DMS153 (cell line): ENCODE data around the gene ATP8A2.

Experiments used
- DNase-seq: peaks from one replicate; lab custom pipeline; 2025; lab: John Stamatoyannopoulos, UW

The ATP8A2 gene

GRCh38 chr13:25967144-25967543 lies 595.4 kb downstream of the ATP8A2 start:
- DNase-seq, result no peak

DNA sequence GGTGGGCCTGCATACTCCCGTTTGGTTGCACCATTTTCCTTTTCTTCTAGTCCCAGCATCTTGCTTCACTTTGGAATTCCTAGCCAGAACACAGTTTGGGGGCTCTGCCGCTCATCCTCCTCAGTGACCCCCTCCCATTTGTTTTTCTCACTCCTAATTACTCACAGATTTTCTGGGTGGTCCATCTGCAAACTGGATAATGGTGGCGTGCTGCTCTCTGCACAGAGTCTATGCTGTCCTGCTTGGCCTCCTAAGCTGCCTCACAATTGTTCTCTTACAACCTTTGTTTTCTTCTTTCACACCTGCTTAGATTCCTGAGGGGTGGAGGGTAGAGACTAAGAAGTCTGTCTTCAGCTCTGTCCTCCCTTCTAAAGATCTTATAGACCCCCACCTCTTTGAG lies 599.3 kb downstream of the ATP8A2 start:
- no peak for DNase-seq

DNA sequence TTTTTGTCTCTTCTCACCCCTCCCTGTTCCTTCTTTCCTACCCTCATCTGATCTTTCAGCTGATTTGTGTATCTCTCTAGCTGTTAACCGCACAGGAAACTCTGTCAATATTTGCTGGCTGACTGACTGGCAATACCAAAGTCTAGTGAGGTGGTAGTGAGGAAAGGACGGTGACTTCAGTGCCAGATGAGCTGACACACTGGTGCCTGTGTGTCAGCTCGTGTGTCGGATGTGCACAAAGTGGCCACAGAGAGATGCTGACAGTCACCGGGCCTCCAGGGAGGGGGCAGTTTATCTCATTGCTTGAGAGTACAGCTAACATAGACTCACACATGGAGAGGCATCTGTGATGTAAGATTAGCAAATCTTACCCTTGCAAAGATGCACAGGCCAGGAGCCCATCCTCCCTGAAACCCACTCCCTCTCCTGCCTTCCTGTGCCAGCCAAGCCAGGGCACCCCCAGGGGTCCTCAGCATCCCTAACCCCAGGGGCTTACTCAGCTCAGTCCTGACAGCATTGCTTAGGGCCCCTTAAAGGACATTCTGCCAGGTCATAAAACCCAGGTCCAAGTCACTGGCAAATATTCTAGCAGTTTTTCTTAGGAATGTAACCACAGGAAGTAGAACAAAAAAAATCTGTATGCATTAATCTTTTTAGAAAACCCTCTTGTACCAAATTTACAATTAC lies 599.8 kb downstream of the ATP8A2 start:
- DNase-seq, result peak; percentile 78

GRCh38 chr13:25973085-25973484 lies 601.3 kb downstream of the ATP8A2 start:
- DNase-seq, result no peak

DNA sequence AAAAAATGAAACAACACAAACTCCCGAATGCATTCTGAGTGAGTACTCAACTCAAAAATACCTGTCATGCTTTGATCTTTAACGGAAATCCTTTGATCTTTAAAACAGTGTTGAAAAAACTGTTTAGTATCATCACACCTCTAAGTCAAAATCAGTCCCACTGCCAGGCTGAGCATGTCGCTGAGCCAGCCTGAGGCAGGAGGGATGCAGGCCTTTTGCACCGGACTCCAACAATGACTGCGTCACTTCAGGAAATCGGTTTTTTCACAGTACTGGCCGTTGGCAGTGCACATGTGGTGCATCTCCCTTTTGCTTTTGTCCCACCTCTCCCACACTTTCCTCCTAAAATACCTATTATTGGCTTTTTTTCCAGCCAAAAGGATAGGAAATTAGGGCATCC lies 601.8 kb downstream of the ATP8A2 start:
- DNase-seq, result no peak

DNA sequence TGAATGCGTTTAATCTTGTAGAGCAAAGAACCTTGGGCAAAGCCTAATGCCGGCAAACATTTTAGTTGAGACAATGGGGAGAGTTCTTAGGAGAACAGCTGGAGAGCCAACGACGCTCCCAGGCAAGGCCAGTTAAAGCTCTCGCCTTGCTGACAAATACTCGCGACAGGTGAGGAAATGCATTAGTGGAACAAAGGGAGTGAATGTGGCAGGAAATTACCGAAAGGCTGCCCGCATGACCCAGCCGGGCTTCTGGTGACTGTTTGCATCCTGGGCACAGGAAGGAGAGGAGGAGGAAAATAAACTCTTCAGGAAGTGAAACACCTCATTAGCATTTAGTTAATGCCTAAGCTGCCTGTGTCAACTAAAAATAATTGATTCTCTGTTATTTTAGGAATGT lies 605.4 kb downstream of the ATP8A2 start:
- DNase-seq, result peak; percentile 90

DNA sequence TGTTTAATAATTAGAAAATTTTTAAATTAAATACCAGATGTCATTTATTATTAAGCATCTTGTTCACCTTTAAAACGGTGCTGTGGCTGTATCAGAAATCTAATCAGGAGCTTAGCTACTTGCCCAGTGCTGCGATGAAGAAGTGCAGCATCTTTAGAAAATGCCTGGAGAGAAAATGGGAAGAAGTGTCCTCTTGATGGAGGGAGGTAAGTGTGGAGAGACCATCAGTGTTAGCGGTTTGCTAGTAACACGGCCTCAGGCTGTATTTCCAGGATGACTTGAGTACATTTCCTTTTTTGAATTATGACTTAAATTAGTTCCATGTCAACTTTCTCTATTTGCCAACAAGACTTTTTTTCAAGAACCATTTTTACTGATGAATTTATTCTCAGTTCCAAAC lies 605.9 kb downstream of the ATP8A2 start:
- DNase-seq, result no peak

DNA sequence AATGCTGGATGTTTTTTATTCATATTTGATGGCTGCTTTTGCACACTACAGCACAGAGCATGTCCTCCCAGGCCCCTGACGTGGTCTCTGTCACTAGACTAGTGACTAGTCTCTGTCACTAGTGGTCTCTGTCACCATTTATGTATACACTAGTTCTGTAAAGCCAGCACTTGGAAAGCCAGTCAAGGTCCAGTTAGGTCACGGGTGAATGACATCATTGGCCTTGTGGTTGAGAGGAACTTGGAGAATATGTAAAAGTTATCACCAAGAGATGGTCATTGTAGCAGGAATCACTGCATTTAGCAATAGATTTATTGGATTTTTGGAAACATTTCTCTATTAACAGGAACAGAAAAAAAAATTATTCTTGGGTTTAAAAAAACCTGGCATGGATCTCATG lies 607.2 kb downstream of the ATP8A2 start:
- no peak for DNase-seq

GRCh38 chr13:25979371-25979770 lies 607.6 kb downstream of the ATP8A2 start:
- DNase-seq, result no peak

GRCh38 chr13:25980255-25980654 lies 608.5 kb downstream of the ATP8A2 start:
- peak; percentile 28 for DNase-seq

- peak; percentile 30 for DNase-seq
Observed at GRCh38 chr13:25981060-25981459, 609.3 kb downstream of the ATP8A2 start.

- DNase-seq, result no peak
Observed at GRCh38 chr13:25982907-25983306, 611.1 kb downstream of the ATP8A2 start.

DNA sequence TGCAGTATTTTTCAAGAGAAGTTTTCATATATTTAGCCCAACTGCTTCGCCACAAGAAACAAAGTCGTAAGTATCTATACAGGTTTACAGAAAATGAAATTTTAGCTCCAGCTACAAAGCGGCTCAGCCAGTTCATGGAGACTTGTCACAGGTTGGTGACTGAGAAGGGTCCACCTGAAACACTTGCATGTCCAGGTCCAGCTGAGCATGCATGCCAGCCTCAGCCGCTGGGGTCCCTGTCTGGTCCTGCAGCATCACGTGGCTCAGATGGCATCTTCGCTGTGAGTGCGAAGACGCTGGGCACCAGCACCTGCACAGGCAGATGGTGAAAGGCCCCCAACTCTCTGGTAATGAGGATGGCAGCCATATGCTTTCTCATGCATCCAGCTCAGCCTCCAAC lies 616.2 kb downstream of the ATP8A2 start:
- no peak for DNase-seq

DNA sequence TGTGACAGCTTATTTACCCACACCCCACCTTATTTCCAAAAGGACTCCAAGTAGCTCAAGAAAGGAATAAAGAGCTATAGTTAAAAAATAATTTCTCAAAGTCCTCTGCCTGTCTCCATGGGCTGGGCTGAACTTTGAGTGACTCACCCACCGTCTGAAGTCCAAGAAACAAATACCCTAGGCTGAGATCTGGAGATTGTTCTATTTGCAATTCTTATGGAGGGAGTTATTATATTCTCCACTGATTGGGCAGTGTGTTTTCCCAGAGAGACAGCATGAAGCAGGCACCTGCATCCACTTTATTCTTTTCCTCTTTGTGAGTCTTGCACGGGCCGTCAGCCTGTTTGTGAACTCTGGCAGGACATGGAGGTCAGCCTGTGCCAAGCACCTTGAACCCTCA lies 616.9 kb downstream of the ATP8A2 start:
- DNase-seq, result no peak

- no peak for DNase-seq
Observed at GRCh38 chr13:25990801-25991200, 619.0 kb downstream of the ATP8A2 start.

GRCh38 chr13:25992076-25992475 lies 620.3 kb downstream of the ATP8A2 start:
- DNase-seq, result no peak

DNA sequence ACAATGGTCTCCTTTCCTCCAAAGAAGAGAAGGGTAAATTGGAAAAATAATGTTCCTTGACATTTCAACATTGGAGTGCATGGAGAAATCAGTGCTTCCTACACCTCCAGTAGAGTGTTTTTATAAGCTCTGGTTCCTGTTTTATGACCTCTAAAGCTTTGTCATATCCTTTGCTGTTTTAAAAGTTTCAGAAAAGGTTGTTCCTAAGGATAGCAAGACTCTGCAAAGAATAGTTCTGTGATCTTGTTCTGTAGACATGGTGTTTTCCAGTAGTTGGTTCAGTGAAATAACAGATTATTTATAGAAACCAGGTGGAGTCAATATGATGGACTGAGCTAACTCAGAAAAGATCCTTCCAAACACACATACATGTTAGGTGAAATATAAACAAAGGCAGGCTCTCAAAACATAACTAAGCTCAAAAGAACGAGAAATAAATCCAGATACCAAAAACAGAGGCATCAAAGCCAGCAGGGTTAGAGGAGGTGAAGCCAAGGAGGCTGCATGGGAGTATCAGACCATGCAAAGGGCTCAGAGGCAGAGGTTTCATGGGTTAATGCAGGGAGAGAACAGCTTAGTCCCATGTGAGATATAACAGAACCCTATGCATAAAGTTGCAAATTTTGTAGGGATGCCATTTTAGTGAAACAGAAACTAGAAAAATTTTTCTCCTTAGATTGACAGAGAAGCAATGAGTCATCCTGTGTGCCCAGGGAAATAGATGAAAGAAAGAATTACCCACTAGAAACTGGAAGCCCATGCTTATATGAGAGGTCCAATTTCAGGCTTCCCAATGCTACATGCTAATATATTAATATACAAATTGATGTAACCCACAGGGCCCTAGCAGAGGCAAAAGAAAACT lies 635.7 kb downstream of the ATP8A2 start:
- no peak for DNase-seq

DNA sequence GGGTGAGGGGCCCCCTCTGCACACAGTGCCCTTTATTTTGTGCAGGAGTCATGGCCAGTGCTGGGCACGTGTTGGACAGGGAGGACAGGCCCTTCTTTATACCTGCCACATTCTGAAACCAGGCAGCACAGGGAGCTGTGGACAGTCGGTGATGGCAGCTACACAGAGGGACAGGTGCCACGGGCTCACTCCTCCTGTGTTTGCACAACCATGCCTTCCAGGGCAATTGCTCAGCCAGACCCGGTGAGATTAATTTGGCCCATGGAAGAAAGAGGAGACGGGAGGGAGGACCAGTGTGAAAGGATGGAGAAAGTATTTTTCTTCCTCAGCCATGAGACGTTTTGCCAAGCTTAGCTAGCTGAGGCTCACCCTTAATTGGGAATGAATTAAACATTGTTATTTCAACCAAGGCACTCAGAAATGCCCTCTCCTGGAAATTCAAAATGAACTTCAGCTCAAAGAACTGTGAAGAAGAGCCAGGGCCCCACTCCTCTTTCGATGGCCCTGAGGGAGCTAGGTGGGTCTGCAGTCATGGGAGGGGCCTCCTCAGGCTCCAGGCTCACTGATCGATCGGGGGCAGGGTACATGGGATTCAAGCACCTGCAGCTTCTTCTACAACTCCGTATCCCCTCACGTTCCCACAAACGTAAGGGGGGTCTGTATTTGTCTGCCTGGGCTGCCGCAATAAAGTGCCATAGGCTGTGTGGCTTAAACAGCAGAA lies 638.9 kb downstream of the ATP8A2 start:
- DNase-seq, result no peak

DNA sequence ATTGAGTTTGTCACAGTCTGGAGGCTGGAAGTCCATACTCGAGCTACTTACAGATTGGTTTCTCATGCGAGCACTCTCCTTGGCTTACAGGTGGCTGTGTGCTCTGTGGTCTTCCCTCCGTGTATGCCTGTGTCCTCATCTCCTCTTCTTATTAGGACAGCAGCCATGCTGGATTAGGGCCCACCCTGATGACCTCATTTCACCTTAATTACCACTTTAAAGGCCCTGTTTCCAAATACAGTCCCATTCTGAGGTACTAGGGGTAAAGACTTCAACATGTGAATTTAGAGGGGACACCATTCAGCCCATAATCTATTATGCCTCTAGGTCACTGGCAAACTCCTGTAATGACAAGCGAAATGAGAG lies 639.4 kb downstream of the ATP8A2 start:
- no peak for DNase-seq

DNA sequence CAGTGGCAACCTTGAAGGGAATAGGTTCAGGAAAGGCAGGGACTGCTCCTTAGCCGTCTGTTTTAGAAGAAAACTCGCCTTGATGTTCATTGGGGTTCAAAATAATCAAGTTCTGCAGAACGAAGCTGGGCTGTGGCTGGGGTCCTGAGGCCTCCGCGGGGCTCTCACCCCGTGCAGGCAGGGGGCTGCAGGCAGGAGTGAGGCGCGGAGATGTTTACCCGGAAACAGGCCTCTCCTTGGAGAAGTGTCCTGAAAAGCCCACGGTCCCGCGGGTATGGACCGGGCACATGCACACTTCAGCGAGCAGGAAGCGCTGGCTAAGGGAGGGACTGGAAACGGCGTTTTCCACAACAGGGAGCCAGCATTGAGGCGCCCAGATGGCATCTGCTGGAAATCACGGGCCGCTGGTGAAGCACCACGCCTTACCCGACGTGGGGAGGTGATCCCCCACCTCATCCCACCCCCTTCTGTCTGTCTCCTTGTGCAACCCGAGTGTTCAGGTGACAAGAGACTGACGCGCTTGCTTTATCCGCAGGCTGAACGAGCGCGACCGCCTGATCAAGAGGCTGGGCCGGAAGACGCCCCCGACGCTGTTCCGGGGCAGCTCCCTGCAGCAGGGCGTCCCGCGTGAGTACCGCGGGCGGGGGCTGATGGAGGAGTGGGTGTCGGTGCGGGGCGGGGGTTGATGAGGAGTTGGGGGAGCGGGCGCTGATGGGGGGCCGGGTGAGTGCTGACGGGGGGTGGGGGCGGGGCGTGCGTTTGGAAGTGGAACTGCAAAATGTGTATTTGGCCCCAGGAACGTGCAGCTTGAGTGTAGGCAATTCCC lies 640.4 kb downstream of the ATP8A2 start:
- no peak for DNase-seq

- DNase-seq, result no peak
Observed at GRCh38 chr13:26012995-26013394, 641.2 kb downstream of the ATP8A2 start.
